ENCODE data around the gene RCSD1.

DNA sequence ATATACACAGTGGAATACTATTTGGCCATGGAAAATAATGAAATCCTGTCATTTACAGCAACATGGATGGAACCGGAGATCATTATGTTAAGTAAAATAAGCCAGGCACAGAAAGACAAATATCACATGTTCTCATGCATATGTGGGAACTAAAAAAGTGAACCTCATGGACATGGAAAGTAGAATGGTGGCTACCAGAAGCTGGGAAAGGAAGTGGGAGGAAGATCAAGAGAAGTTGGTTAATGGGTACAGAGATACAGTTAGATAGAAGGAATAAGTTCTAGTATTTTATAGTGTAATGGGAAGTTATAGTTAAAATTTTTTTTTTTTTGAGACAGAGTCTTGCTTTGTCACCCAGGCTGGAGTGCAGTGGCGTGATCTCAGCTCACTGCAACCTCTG is 41.7 kb upstream of the RCSD1 start:
- TF ChIP-seq TAF1 (IDR thresholded peaks at IDR 0.05; ENCODE audit: borderline replicate concordance, low read depth, low read length) (no peak), POLR2AphosphoS5 (IDR thresholded peaks at IDR 0.05; ENCODE audit: low read depth, low read length) (no peak)

All from GM12892 (cell line).